G401.6 (cell line): ENCODE measurements around the gene UNKL.
"Not testable (repeated sequence)": the region's sequence is repeated elsewhere in the genome, so short reads cannot be mapped to it uniquely, and the experiment has no call there.

ENCODE experiments used
- FAIRE-seq: peaks from 2 replicates; lab custom pipeline; 2012; peaks lifted over from hg19 to GRCh38; lab: Jason Lieb, UNC

Gene UNKL

GRCh38 chr16:1337486-1337885, 77.0 kb downstream of the UNKL start:
- FAIRE-seq = no peak

- FAIRE-seq = no peak
Measured at GRCh38 chr16:1336619-1337018, 77.9 kb downstream of the UNKL start.

- FAIRE-seq = no peak
Measured at GRCh38 chr16:1335996-1336395, 78.5 kb downstream of the UNKL start.

GRCh38 chr16:1335211-1335971, 79.1 kb downstream of the UNKL start:
- no peak for FAIRE-seq

GRCh38 chr16:1334739-1335138, 79.8 kb downstream of the UNKL start:
- FAIRE-seq = no peak

GRCh38 chr16:1333854-1334700, 80.4 kb downstream of the UNKL start:
- FAIRE-seq = no peak

- no peak for FAIRE-seq
Measured at GRCh38 chr16:1333149-1333812, 81.2 kb downstream of the UNKL start, which contains the start of gene BAIAP3. Gene BAIAP3 (plus strand): TSS chr16:1333645. CDS start chr16:1338550, 4,905 bp downstream.

GRCh38 chr16:1332618-1333148, 81.8 kb downstream of the UNKL start:
- no peak for FAIRE-seq

- FAIRE-seq = no peak
Measured at GRCh38 chr16:1331712-1332617, 82.5 kb downstream of the UNKL start.

- no peak for FAIRE-seq
Measured at GRCh38 chr16:1330931-1331711, 83.4 kb downstream of the UNKL start.

GRCh38 chr16:1330260-1330914, 84.1 kb downstream of the UNKL start:
- FAIRE-seq = no peak

GRCh38 chr16:1328961-1329360, 85.5 kb downstream of the UNKL start:
- not testable (repeated sequence) for FAIRE-seq

GRCh38 chr16:1328136-1328535, 86.4 kb downstream of the UNKL start:
- not testable (repeated sequence) for FAIRE-seq

- FAIRE-seq = no peak
Measured at GRCh38 chr16:1327619-1327947, 86.9 kb downstream of the UNKL start.

GRCh38 chr16:1326946-1327618, 87.4 kb downstream of the UNKL start:
- no peak for FAIRE-seq

GRCh38 chr16:1326391-1326790, 88.1 kb downstream of the UNKL start:
- no peak for FAIRE-seq

- FAIRE-seq = no peak
Measured at GRCh38 chr16:1325673-1326371, 88.7 kb downstream of the UNKL start.

GRCh38 chr16:1325261-1325660, 89.2 kb downstream of the UNKL start:
- no peak for FAIRE-seq

GRCh38 chr16:1324286-1324826, 90.1 kb downstream of the UNKL start:
- no peak for FAIRE-seq
